HG03432 (cell line): ENCODE results near the gene FSTL4.

ENCODE experiments used
- ATAC-seq: cut with Tn5 transposase; IDR thresholded peaks from one replicate; pipeline ENCODE4 v1.9.1; 2021; ENCODE audit warnings: mild to moderate bottlenecking, moderate library complexity; ENCODE audit not compliant: unreplicated experiment

Gene FSTL4

GRCh38 chr5:133483406-133484090 is 128.8 kb downstream of the FSTL4 start:
- no peak for ATAC-seq

GRCh38 chr5:133482028-133482427 is 130.3 kb downstream of the FSTL4 start:
- ATAC-seq: no peak

- no peak for ATAC-seq
Measured at GRCh38 chr5:133480866-133481265, 131.5 kb downstream of the FSTL4 start.

GRCh38 chr5:133480366-133480765 is 132.0 kb downstream of the FSTL4 start:
- no peak for ATAC-seq

GRCh38 chr5:133478199-133478985 is 133.9 kb downstream of the FSTL4 start:
- ATAC-seq: no peak

GRCh38 chr5:133475986-133476385 is 136.4 kb downstream of the FSTL4 start:
- ATAC-seq: no peak

- no peak for ATAC-seq
Measured at GRCh38 chr5:133474851-133475590, 137.3 kb downstream of the FSTL4 start.

- ATAC-seq: no peak
Measured at GRCh38 chr5:133473291-133473690, 139.1 kb downstream of the FSTL4 start.

GRCh38 chr5:133472829-133473228 is 139.5 kb downstream of the FSTL4 start:
- ATAC-seq: no peak

- no peak for ATAC-seq
Measured at GRCh38 chr5:133471699-133472098, 140.6 kb downstream of the FSTL4 start.

GRCh38 chr5:133470841-133471240 is 141.5 kb downstream of the FSTL4 start:
- ATAC-seq: no peak

GRCh38 chr5:133469846-133470245 is 142.5 kb downstream of the FSTL4 start:
- no peak for ATAC-seq

GRCh38 chr5:133469252-133469651 is 143.1 kb downstream of the FSTL4 start:
- ATAC-seq: no peak

- no peak for ATAC-seq
Measured at GRCh38 chr5:133468596-133468995, 143.7 kb downstream of the FSTL4 start.

GRCh38 chr5:133467826-133468463 is 144.4 kb downstream of the FSTL4 start:
- no peak for ATAC-seq

- ATAC-seq: no peak
Measured at GRCh38 chr5:133467335-133467779, 145.0 kb downstream of the FSTL4 start.

GRCh38 chr5:133466556-133467334 is 145.6 kb downstream of the FSTL4 start:
- ATAC-seq: no peak

GRCh38 chr5:133464013-133464412 is 148.3 kb downstream of the FSTL4 start:
- ATAC-seq: no peak

- no peak for ATAC-seq
Measured at GRCh38 chr5:133461796-133462516, 150.4 kb downstream of the FSTL4 start.
